SK-N-SH (cell line): ENCODE data around the gene PBX4. TPM values are rescaled to one million over a fixed set of nuclear protein-coding genes. Genes with fewer than 3 reads are reported as not detected.

Experiments used
- CTCF ChIA-PET: fragments of 300-600, 350-600 bp; formaldehyde crosslinking; extraction: SDS; loops from one replicate; lab custom pipeline; 2021; lab: Yijun Ruan, JAX
- POLR2A ChIA-PET: fragments of 350-600 bp; sonication (Branson Sonifier 250); formaldehyde crosslinking; extraction: SDS; loops from one replicate; lab custom pipeline; 2020; ENCODE audit warnings: antibody characterized with exemption, inconsistent platforms; lab: Yijun Ruan, JAX
- DNase-seq: peaks from one replicate; pipeline ENCODE4 v3.0.0; 2012
- H2AFZ ChIP-seq: fragments of 200-600 bp; sonication (generic); 2 replicates; pipeline ENCODE4 v1.8.1; 2016; ENCODE audit warnings: antibody characterized with exemption, mild to moderate bottlenecking, low read depth
- H3F3A ChIP-seq: fragments of 200-600 bp; sonication (generic); replicated peaks from 2 replicates; pipeline ENCODE3; 2016; ENCODE audit warnings: antibody characterized with exemption, mild to moderate bottlenecking; ENCODE audit not compliant: insufficient read depth
- H3K27ac ChIP-seq, 2 experiments: fragments of 200-500 bp in 1 of 2; fragments of 200-600 bp in 1 of 2; sonication (Bioruptor generic) in 1 of 2; sonication (generic), shearing (Covaris generic) in 1 of 2; 2 replicates each; pipeline versions ENCODE4 v1.5.1 to v1.6.1; 2014 to 2016; ENCODE audit warnings: low read depth in 2 of 2, inconsistent platforms in 1 of 2, low read length in 1 of 2, mild to moderate bottlenecking in 1 of 2, mixed read lengths in 1 of 2
- H3K27me3 ChIP-seq: fragments of 200-600 bp; sonication (generic), shearing (Covaris generic); 2 replicates; pipeline ENCODE4 v1.6.1; 2016; ENCODE audit warnings: mixed run types; ENCODE audit not compliant: insufficient read depth
- H3K36me3 ChIP-seq, 2 experiments: fragments of 200-500 bp in 1 of 2; fragments of 200-600 bp in 1 of 2; sonication (Bioruptor generic) in 1 of 2; sonication (generic) in 1 of 2; replicated peaks in 1 of 2; 2 replicates each; pipeline versions ENCODE3 to v1.5.1; 2014 to 2016; ENCODE audit warnings: low read length in 1 of 2, mild to moderate bottlenecking in 1 of 2; ENCODE audit not compliant: insufficient read depth in 2 of 2, control insufficient read depth in 1 of 2
- H3K4me1 ChIP-seq, 2 experiments: fragments of 200-500 bp in 1 of 2; fragments of 200-600 bp in 1 of 2; sonication (Bioruptor generic) in 1 of 2; sonication (generic), shearing (Covaris generic) in 1 of 2; 2 replicates each; pipeline versions ENCODE4 v1.5.1 to v1.6.1; 2014 to 2016; ENCODE audit warnings: low read depth in 1 of 2, low read length in 1 of 2, mixed run types in 1 of 2; ENCODE audit not compliant: insufficient read depth in 2 of 2, control insufficient read depth in 1 of 2
- H3K4me2 ChIP-seq: fragments of 200-600 bp; sonication (generic), shearing (Covaris generic); 2 replicates; pipeline ENCODE4 v1.6.1; 2017; ENCODE audit warnings: mixed run types
- H3K4me3 ChIP-seq, 2 experiments: fragments of 200-500 bp in 1 of 2; fragments of 200-600 bp in 1 of 2; sonication (Bioruptor generic) in 1 of 2; sonication (generic), shearing (Covaris generic) in 1 of 2; 2 replicates each; pipeline versions ENCODE4 v1.5.1 to v1.8.1; 2014 to 2016; ENCODE audit warnings: low read depth in 2 of 2, inconsistent platforms in 1 of 2, low read length in 1 of 2, mild to moderate bottlenecking in 1 of 2, mixed read lengths in 1 of 2, moderate library complexity in 1 of 2
- H3K79me2 ChIP-seq: fragments of 200-600 bp; sonication (generic); 2 replicates; pipeline ENCODE4 v1.8.1; 2017; ENCODE audit warnings: mild to moderate bottlenecking; ENCODE audit not compliant: insufficient read depth
- H3K9ac ChIP-seq: fragments of 200-600 bp; sonication (generic); 2 replicates; pipeline ENCODE4 v1.6.1; 2017; ENCODE audit warnings: mixed run types
- H3K9me2 ChIP-seq: fragments of 200-600 bp; sonication (generic); 2 replicates; pipeline ENCODE4 v1.6.1; 2017; ENCODE audit warnings: mixed run types
- H3K9me3 ChIP-seq: fragments of 200-600 bp; sonication (generic); 2 replicates; pipeline ENCODE4 v1.6.1; 2017; ENCODE audit warnings: mixed run types, mild to moderate bottlenecking, moderate library complexity
- H4K20me1 ChIP-seq: fragments of 200-600 bp; sonication (generic); 2 replicates; pipeline ENCODE4 v1.6.1; 2017; ENCODE audit warnings: mild to moderate bottlenecking, mixed run types; ENCODE audit not compliant: insufficient read depth
- CTCF ChIP-seq: fragments of 200-600 bp; sonication (generic); IDR thresholded peaks from 2 replicates; pipeline ENCODE4 v1.6.1; 2017; ENCODE audit warnings: antibody characterized with exemption, mild to moderate bottlenecking, moderate library complexity
- ELF1 ChIP-seq: IDR thresholded peaks from 2 replicates; pipeline ENCODE4 v1.4.0; 2012
- EP300 ChIP-seq, 2 experiments: IDR thresholded peaks; 2 replicates each; pipeline versions ENCODE4 v1.4.0 to v1.6.1; 2012; ENCODE audit warnings: borderline replicate concordance in 1 of 2, low read depth in 1 of 2, low read length in 1 of 2
- EZH2phosphoT487 ChIP-seq: fragments of 200-600 bp; sonication (generic); IDR thresholded peaks from 2 replicates; pipeline ENCODE4 v1.6.1; 2017; ENCODE audit warnings: low read depth, mixed run types, mild to moderate bottlenecking, antibody characterized with exemption, moderate library complexity, borderline replicate concordance
- FOXM1 ChIP-seq: IDR thresholded peaks from 2 replicates; pipeline ENCODE4 v1.4.0; 2012; ENCODE audit warnings: low read depth, mild to moderate bottlenecking
- GABPA ChIP-seq: IDR thresholded peaks from 2 replicates; pipeline ENCODE4 v1.4.0; 2012; ENCODE audit warnings: low read depth, mild to moderate bottlenecking
- GATA2 ChIP-seq: sonication (generic); formaldehyde crosslinking; IDR thresholded peaks from 2 replicates; pipeline ENCODE4 v1.5.0; 2020; ENCODE audit warnings: mild to moderate bottlenecking, missing genetic modification reagents
- IRF3 ChIP-seq: fragments of 150-350 bp; IDR thresholded peaks from 2 replicates; pipeline ENCODE4 v1.6.1; 2016; ENCODE audit warnings: mild to moderate bottlenecking, low read depth, low read length
- MEF2A ChIP-seq: IDR thresholded peaks from 2 replicates; pipeline ENCODE4 v1.4.0; 2012; ENCODE audit warnings: low read depth, borderline replicate concordance
- PBX3 ChIP-seq: IDR thresholded peaks from 2 replicates; pipeline ENCODE4; 2012
- POLR2AphosphoS5 ChIP-seq: IDR thresholded peaks from 2 replicates; pipeline ENCODE4 v1.6.1; 2012; ENCODE audit warnings: low read depth, low read length
- RAD21 ChIP-seq: IDR thresholded peaks from 2 replicates; pipeline ENCODE4 v1.6.1; 2012; ENCODE audit warnings: mild to moderate bottlenecking, low read length
- RCOR1 ChIP-seq: fragments of 150-350 bp; IDR thresholded peaks from 2 replicates; pipeline ENCODE4 v1.6.1; 2017; ENCODE audit warnings: antibody characterized with exemption, low read length
- REST ChIP-seq: IDR thresholded peaks from 2 replicates; pipeline ENCODE4 v1.6.1; 2012; ENCODE audit warnings: mild to moderate bottlenecking, low read depth, low read length, moderate library complexity
- RFX5 ChIP-seq: IDR thresholded peaks from 2 replicates; pipeline ENCODE4 v1.6.1; 2012; ENCODE audit warnings: mild to moderate bottlenecking, improper control_type of control experiment, low read length
- SIN3A ChIP-seq: IDR thresholded peaks from 2 replicates; pipeline ENCODE4 v1.6.1; 2012; ENCODE audit warnings: low read depth, mild to moderate bottlenecking, low read length, moderate library complexity, borderline replicate concordance
- SMC3 ChIP-seq: IDR thresholded peaks from 2 replicates; pipeline ENCODE4 v1.6.1; 2012; ENCODE audit warnings: low read depth, low read length, improper control_type of control experiment
- TAF1 ChIP-seq: IDR thresholded peaks from 2 replicates; pipeline ENCODE4 v1.6.1; 2012; ENCODE audit warnings: low read depth, mild to moderate bottlenecking, low read length, moderate library complexity, borderline replicate concordance
- USF1 ChIP-seq: IDR thresholded peaks from 2 replicates; pipeline ENCODE4 v1.4.0; 2012; ENCODE audit warnings: low read depth, borderline replicate concordance
- ZBTB33 ChIP-seq: IDR thresholded peaks from 2 replicates; pipeline ENCODE4 v1.4.0; 2012; ENCODE audit warnings: low read depth, borderline replicate concordance
- WGBS: methylation state at CpG from one replicate; pipeline ENCODE4 v1.1.6; 2017; ENCODE audit warnings: low lambda C conversion rate; 5-methylcytosine and 5-hydroxymethylcytosine counted together
- polyA plus RNA-seq, 3 experiments: library from polyadenylated mRNA; depleted of rRNA; stranded (reverse); fragments of >200 nt; gene quantifications; 2 replicates each; pipeline ENCODE4 v1.2.3, GENCODE V29; 2012

The PBX4 gene
- polyA plus RNA-seq, 1 of the 3 experiments (the other 2 are of a cell fraction) = 6.4 TPM

- 8% methylated on average over 29 of the region's 61 CpGs for WGBS
- ChIA-PET CTCF (interaction anchor here (0.6 to 3.1 kb wide), 11 partner anchors 10 to 152 kb away, joined by 3 to 38 read pairs (median 4); partner anchors contain the start of genes GMIP and YJEFN3), POLR2A (interaction anchor here (0.6 to 2.1 kb wide), 10 partner anchors 9 to 155 kb away, joined by 3 to 15 read pairs (median 4); partner anchors contain the start of genes GATAD2A and YJEFN3)
- Histone ChIP-seq H3F3A (peaks cover 3% of the 10 kb centered on the region), H3K4me1 (peaks cover 0 to 11% of the 10 kb centered on the region in 2 experiments; a peak in 1 of 4 replicates), H3K9ac (peak within 1 kb of the TSS; percentile 84), H3K27me3 (no peaks in the 10 kb centered on the region), H3K4me3 (peak within 1 kb of the TSS; percentile 65 to 95), H3K27ac (peak within 1 kb of the TSS; percentile 50 to 80), H3K36me3 (peaks cover 14 to 17% of the 10 kb centered on the region in 2 experiments), H3K79me2 (peaks cover 48% of the 10 kb centered on the region), H3K9me3 (no peaks in the 10 kb centered on the region), H3K4me2 (peak within 1 kb of the TSS; percentile 88), H2AFZ (peak within 1 kb of the TSS; percentile 79), H3K9me2 (no peaks in the 10 kb centered on the region), H4K20me1 (peaks cover 14% of the 10 kb centered on the region; the same call in 1 of the 2 replicates)
- peak; percentile 93 for DNase-seq
- TF ChIP-seq IRF3 = no peak
- peak; percentile 97 for TF ChIP-seq GABPA
- 0 out of 2 replicates have a peak, but pooled peaks have one; percentile 46 for TF ChIP-seq ZBTB33
- TF ChIP-seq EZH2phosphoT487 = no peak
- peak; percentile 41; the same call in 1 of the 2 replicates for TF ChIP-seq REST
- TF ChIP-seq RCOR1 = no peak
- peak; percentile 100 for TF ChIP-seq ELF1
- no peak for TF ChIP-seq EP300 (IDR thresholded peaks at IDR 0.05; ENCODE audit: borderline replicate concordance in 1 of 2, low read depth in 1 of 2, low read length in 1 of 2)
- no peak for TF ChIP-seq USF1
- TF ChIP-seq SMC3 = no peak
- peak; percentile 14; the same call in 1 of the 2 replicates for TF ChIP-seq PBX3
- TF ChIP-seq GATA2 (CRISPR knock-in tag) = no peak
- TF ChIP-seq SIN3A = peak; percentile 94
- peak; percentile 96 for TF ChIP-seq TAF1
- no peak for TF ChIP-seq RFX5
- TF ChIP-seq CTCF = peak; percentile 29
- TF ChIP-seq FOXM1 = no peak
- TF ChIP-seq RAD21 = no peak
- TF ChIP-seq POLR2AphosphoS5 = peak; percentile 97
- TF ChIP-seq MEF2A = no peak
These were observed 102.6 kb downstream of the PBX4 start, which contains the start of gene NDUFA13 for GRCh38 chr19:19515642-19516519. Gene NDUFA13 (plus strand): TSS chr19:19516225. CDS start chr19:19516239, 14 bp downstream.
